NCI-H2227 treated with DMSO at 0.1 percent for 48 hours (cell line): ENCODE data around the gene PROKR2.
A peak's percentile ranks its signal among the peaks of the same experiment; 100 is the strongest.

ENCODE experiments used
- DNase-seq: peaks from one replicate; lab custom pipeline; 2025; lab: John Stamatoyannopoulos, UW

The PROKR2 gene

GRCh38 chr20:5316188-5317158 lies at the start of gene PROKR2:
Gene PROKR2 (minus strand): TSS chr20:5316954. CDS start chr20:5314369, 2,585 bp downstream.
- DNase-seq, result peak; percentile 15

DNA sequence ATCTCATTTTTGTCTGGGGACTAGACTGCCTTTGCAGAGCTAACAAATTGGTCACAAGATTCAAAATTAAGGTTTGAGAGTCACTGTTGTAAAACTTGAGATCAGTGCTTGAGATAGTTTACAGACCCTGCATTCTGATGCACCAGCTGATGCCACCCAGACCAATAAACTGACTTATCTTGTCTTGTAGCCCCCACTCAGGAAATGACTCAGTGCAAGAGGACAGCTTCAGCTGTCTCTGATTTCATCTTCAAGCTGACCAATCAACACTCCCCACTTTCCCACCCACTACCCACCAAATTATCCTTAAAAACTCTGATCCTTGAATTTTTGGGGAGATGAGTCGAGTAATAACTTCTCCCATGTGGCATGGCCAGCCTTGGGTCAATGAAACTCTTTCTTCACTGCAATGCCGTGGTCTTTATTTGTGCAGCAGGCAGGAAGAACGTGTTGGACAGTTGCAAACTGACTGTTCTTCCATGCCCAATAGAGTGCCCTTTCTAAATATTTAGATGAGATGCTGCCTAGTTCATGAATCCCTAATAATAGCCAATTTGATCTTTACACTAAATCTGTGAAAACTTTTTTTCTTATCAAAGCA lies 48.3 kb upstream of the PROKR2 start:
- DNase-seq, result no peak

GRCh38 chr20:5364136-5364821 lies 47.5 kb upstream of the PROKR2 start:
- DNase-seq, result no peak

DNA sequence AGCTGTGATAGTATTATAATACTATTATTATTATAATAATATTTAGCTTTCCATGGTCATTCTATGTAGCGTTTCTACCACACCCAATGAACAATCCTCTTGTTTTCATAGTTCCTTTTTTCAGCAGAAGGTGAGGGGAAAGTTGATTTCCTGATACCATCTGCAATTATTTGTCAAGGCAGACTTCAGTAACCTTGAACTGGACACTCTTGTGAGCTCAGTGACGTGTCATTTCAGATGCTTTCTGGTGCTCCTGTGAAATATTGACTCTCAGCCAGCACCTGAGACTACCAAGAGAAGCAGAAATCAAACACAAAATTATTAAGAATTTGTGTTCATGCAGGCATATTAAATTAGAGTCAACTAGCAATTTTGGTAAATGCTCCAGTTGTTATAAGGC lies 46.0 kb upstream of the PROKR2 start:
- no peak for DNase-seq

DNA sequence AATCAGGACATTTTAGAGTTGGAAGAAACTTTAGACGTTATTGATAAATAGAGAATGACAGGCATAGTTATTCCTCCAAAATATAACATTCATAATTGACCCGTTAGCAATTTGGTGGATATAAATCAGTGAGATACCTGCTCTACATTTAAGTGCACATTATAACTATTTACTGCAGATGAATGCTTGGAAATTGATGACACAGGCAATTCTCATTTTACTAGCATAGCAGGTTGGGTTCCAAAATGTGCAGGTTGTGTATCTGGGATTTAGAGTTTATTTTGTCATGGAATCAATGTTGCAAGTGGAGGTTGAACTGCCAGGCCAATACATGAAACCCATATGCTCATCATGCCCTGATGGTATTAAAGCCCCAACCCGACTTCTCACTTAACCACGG lies 44.4 kb upstream of the PROKR2 start:
- no peak for DNase-seq

DNA sequence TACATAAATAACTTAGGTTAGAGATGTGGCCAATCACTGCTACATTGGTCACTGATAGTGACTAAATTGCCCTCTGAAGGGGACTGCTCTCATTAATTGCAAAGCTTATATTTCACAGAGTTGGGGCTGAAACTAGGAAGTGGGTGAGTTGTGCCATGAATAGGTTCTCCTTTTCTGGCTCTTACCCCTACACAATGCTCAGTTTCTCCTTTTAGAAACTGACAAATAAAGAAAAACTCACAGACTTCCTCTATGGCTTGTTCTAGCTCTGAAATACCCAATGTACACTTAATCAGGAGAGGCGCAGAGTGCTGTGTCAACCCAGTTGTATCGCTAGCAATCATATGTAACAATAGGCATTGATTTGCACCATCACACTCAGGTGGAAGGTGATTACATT lies 41.2 kb upstream of the PROKR2 start:
- DNase-seq, result no peak

GRCh38 chr20:5356941-5357340 lies 40.2 kb upstream of the PROKR2 start:
- no peak for DNase-seq

- DNase-seq, result no peak
Observed at GRCh38 chr20:5354901-5355300, 38.1 kb upstream of the PROKR2 start.

DNA sequence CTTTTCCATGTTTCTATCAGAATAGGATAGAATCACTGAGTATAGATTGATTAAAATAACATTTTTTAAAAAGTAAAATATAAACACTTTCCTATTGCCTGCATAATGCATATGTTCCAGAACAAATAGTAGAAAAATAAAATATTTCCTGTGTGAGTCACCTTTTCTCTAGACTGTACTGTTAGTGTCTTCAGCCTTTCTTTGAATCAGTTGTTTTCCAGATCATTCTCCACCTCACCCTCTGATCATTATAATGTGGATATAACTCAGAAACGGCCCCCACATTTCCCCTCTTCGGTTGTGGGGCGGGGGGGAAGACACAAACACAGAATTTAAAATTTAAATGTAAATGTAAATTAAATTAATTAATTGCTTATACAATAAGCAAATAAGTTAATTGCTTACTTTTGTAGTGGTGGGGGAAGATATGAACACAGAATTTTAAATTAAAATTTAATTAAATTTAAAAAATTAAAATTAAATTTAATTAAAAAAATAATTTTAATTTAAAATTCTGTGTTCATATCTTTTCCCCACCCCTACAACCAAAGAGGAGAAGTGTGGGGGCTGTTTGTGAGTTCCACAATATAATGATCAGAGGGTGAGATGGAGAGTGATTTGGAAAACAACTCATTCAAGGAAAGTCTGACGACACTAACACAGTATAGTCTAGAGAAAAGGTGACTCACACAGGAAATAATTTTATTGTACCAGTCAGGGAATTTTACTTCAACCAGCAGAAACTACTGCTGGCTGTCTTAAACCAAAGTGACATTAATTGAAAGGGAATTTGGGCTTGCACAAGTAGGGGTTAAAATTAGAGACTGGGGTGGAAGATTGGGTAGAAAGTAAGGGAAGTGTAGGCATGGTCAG lies 37.1 kb upstream of the PROKR2 start:
- no peak for DNase-seq

DNA sequence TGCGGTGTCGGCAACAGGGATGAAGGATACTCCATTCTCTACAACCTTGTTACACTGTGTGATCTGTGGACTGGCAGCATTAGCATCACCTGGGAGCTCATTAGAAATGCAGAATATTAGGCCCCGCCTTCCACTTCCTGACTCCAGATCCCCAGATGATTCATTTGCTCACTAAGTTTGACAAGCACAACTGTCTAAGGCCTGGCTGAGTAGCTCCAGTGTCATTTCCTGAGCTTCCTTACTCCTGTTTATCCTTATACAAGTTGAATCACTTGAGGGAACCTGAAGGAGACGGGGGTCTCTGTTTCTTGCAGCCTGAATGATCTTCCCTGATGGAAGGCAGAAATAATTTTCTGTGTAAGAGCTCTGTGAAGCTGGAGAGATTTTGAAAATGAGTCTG lies 32.7 kb upstream of the PROKR2 start:
- no peak for DNase-seq

GRCh38 chr20:5342021-5342420 lies 25.3 kb upstream of the PROKR2 start:
- DNase-seq, result no peak

DNA sequence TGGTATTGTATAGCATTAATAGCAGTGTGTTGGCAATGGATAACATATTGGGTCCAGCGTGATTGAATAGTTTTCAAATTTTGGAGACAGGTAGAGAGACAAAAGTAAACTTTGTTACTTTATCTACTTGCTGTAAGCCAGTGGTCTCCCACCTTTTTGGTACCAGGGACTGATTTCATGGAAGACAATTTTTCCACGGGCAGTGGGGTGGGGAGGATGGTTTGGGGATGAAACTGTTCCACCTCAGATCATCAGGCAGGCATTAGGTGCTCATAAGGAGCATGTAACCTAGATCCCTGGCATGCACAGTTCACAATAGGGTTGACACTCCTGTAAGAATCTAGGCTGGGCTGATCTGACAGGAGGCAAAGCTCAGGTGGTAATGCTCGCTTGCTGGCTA lies 14.6 kb upstream of the PROKR2 start:
- DNase-seq, result no peak

DNA sequence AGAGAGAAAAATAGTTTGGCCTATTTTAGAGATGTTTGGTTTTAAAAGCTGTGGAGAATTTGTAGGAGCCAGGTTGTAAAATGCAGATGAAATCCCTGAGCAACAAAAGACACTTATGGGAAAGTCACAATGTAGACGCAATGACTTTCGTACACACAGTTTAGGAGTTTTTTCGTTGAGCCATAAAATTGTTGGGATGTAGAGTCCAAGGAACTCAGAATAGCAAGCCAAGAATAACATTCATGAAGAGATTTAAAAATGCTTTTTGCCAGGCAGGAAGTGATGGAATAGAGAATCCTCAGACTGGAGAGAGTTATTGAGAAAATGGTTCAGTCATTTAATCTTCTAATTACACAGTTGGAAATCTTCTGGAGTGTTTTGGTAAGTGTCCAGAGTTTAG lies 11.5 kb upstream of the PROKR2 start:
- no peak for DNase-seq

DNA sequence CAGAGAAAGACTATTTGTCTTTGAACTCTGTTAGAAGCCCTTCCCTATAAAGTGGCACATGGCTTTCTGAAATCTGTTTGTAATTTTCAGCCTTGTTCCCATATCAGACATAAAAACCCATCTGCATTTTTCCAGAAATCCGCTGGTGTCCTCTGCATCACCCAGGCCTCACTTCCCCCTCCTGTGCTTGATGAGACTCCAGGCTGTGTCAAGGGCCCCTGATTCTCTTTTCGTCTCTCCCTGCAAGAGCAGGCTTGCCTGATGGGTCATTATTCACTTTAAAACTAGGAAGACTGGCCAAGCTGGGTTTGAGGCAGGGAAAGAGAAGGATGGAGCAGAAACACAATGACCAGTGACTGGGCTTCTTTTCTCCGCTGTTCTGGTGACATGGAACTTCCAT lies 10.6 kb upstream of the PROKR2 start:
- no peak for DNase-seq

- no peak for DNase-seq
Observed at GRCh38 chr20:5315807-5316187, 957 bp downstream of the PROKR2 start.

DNA sequence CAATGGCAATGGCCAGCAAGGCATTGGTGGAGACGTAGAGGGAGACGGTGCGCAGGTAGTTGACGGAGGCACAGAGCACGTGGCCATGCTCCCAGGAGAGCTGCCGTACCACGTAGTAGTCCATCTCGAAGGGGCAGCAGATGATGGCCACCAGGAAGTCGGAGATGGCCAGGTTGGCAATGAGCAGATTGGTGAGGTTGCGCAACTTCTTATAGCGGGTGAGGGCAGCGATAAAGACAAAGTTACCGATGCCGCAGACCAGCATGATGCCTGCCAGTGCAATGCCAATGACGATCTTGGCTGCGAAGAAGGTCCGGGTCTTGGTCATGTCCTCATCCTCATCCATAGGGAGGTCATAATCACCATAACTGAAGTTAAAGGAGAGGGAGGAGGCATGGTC lies 2.8 kb downstream of the PROKR2 start:
- DNase-seq, result no peak

DNA sequence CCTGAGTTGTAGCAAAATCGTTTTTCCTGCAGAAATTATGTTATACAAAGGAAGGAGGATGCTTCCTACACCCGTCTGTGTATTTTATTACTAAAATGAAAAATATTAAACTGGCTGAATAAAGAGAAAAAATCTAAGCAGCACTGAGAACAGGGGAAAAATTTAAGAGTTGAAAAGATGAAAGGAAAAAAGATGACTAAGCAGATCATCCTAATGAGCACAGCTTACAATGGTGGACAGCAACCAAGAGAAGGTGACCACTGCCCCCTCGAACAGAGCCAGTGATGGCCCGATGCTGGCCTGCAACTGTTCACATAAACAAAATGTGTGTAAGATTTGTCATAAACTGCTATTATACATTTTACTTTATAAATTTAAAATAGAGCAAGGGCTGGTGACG lies 4.2 kb downstream of the PROKR2 start:
- DNase-seq, result no peak

DNA sequence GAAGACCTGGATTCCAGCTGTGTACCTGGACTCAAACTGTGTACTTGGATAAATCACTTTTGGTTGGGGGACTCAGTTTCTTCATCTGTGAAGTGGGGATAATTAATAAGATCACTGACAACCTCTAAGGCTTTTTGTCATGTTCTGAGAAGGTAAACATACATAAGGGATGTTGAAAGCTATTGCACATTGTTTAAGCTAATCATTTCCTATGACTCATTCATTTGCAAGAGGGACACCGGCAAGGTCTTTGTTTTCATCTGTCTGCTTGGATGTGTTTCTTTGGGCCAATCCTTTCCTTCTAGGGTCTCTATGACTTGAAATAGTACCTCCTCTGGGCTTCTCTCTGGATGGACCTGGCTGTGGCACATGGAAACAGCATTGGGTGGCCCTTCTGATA lies 6.8 kb downstream of the PROKR2 start:
- no peak for DNase-seq

DNA sequence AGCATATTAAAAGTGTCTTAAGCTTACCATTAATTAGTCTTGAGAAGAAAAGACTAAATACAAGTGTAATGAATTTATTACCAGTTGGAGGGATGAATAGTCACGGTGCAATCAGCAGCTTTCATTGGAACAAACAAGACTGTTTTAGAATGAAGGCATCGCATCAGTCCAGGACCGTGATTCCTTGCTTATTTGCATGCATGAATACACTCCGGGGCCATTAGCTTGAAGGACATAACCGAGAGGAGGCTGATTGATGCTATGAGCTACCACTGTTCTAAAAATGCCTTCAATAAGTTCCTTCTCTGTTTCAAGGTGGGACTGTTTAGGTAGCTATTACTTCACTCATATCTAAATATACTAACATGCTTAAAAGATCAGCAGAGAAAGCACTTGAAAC lies 17.9 kb downstream of the PROKR2 start:
- no peak for DNase-seq

DNA sequence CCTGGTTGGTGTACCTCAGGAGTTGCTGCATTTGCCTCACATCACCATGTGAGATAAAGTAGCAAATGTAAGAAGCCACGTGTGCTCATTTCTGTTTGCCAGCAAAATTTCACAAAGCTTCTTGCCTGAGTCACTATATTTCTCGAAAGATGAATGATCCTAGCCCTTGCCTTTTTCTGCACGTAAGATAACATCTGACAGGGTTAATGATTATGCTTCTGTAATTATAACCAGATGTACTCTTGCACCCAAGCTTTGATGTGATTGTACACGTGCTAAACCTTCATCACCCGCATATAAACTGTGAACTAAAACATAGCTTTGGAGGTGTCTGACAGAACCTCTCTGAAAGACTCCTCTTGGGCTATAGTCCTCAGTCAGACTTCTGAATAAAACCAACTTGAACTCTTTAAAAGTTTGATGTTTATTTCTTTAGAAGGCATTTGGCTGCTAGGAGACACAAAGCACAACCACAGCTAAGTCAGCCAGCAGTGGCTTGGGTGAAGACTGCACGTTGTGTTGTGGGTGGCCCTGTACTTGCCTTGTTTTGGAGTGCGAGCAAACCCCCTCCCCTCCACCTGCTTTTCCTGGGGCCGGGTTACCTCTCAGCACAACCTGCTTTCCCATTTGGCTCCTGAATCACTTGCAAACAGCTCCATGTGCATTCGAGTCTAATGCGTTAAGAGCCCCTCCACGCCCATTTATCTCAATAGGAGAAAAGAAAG lies 19.3 kb downstream of the PROKR2 start:
- DNase-seq, result no peak

GRCh38 chr20:5290596-5290995 lies 26.2 kb downstream of the PROKR2 start:
- DNase-seq, result no peak
